Thymus (tissue), 11 donors: ENCODE results near the gene SYNGAP1. TPM values are rescaled to one million over a fixed set of nuclear protein-coding genes. Genes with fewer than 3 reads are reported as not detected.
"Not testable (repeated sequence)": the region's sequence is repeated elsewhere in the genome, so short reads cannot be mapped to it uniquely, and the experiment has no call there.

ENCODE experiments used
- DNase-seq, 9 donors: peaks; one replicate each; pipeline ENCODE4 v3.0.0-alpha.2; 2013; ENCODE audit warnings: low spot score in 9 of 9, low read depth in 6 of 9, missing footprints in 1 of 9
- H3K27ac ChIP-seq, 2 donors: one replicate each; pipeline ENCODE4 v1.5.1; 2013; ENCODE audit warnings: control low read depth in 1 of 2, low read depth in 1 of 2, low read length in 1 of 2, mild to moderate bottlenecking in 1 of 2, moderate library complexity in 1 of 2
- H3K27me3 ChIP-seq, 2 donors: one replicate each; pipeline ENCODE4 v1.5.1; 2013; ENCODE audit warnings: low read length in 1 of 2; ENCODE audit not compliant: control insufficient read depth in 2 of 2, insufficient read depth in 1 of 2
- H3K36me3 ChIP-seq, 2 donors: one replicate each; pipeline ENCODE4 v1.5.1; 2013; ENCODE audit warnings: low read length in 1 of 2, mild to moderate bottlenecking in 1 of 2, moderate library complexity in 1 of 2; ENCODE audit not compliant: control insufficient read depth in 2 of 2, insufficient read depth in 2 of 2
- H3K4me1 ChIP-seq, 2 donors: one replicate each; pipeline ENCODE4 v1.5.1; 2013; ENCODE audit warnings: low read length in 2 of 2; ENCODE audit not compliant: control insufficient read depth in 2 of 2, insufficient read depth in 2 of 2
- H3K4me3 ChIP-seq, 2 donors: one replicate each; pipeline ENCODE4 v1.5.1; 2013; ENCODE audit warnings: low read length in 2 of 2, control low read depth in 1 of 2, mild to moderate bottlenecking in 1 of 2
- H3K9me3 ChIP-seq, 2 donors: one replicate each; pipeline ENCODE4 v1.5.1; 2013; ENCODE audit warnings: low read length in 1 of 2, mild to moderate bottlenecking in 1 of 2; ENCODE audit not compliant: control insufficient read depth in 2 of 2, insufficient read depth in 1 of 2
- WGBS: extraction: QIAGEN DNeasy Blood & Tissue Kit; methylation state at CpG from one replicate; pipeline ENCODE4 v1.1.7; 2013; 5-methylcytosine and 5-hydroxymethylcytosine counted together
- polyA plus RNA-seq: library from polyadenylated mRNA; stranded (reverse); fragments of 200-250 nt; gene quantifications from one replicate; pipeline ENCODE4 v1.2.3, GENCODE V29; 2013
- total RNA-seq: library from RNA; stranded (reverse); fragments of 120-200 nt; gene quantifications from one replicate; pipeline ENCODE4 v1.2.4, GENCODE V29; 2013
- donor health status: healthy.

The SYNGAP1 gene
- total and polyA plus RNA-seq, 2 donors, result 3.0 to 26.7 TPM

DNA sequence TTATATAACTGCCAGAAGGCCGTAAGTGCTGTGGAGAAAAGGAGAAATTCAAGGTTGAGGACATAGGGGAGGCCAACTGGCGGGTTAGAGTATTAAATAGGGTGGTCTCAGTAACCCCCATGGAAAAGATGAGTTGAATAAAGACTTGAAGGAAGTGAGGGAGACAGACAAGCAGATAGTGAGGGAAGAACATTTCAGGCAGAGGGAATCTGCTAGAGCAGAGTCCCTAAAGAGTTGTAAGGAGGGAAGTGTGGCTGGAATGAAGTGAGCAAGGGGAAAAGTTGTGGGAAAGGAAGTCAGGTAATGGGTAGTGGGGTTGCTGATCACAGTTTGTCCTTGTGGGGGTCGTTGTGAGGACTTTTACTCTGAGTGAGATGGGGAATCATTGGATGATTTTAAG, 26.9 kb upstream of the SYNGAP1 start:
- DNase-seq, result no peak
- H3K27ac ChIP-seq, result peak overlapping the region in 1 of 2 donors; percentile 2
- no peaks in the 10 kb centered on the region for H3K27me3 ChIP-seq
- H3K9me3 ChIP-seq, result no peaks in the 10 kb centered on the region
- H3K4me1 ChIP-seq, result peaks cover 12 to 40% of the 10 kb centered on the region in 2 donors
- peaks cover 3 to 33% of the 10 kb centered on the region in 2 donors for H3K36me3 ChIP-seq
- 75% methylated on average over 3 of the region's 3 CpGs for WGBS
- peak overlapping the region; percentile 68 to 71 for H3K4me3 ChIP-seq

- Histone ChIP-seq H3K4me1 (peaks cover 4 to 27% of the 10 kb centered on the region in 2 donors), H3K36me3 (peaks cover 14 to 66% of the 10 kb centered on the region in 2 donors), H3K27ac (no peak overlapping the region), H3K4me3 (no peak overlapping the region), H3K9me3 (no peaks in the 10 kb centered on the region), H3K27me3 (no peaks in the 10 kb centered on the region)
- DNase-seq, result no peak
- 93% methylated on average over 1 of the region's 1 CpG for WGBS
Measured at GRCh38 chr6:33397541-33397940, 22.3 kb upstream of the SYNGAP1 start.

DNA sequence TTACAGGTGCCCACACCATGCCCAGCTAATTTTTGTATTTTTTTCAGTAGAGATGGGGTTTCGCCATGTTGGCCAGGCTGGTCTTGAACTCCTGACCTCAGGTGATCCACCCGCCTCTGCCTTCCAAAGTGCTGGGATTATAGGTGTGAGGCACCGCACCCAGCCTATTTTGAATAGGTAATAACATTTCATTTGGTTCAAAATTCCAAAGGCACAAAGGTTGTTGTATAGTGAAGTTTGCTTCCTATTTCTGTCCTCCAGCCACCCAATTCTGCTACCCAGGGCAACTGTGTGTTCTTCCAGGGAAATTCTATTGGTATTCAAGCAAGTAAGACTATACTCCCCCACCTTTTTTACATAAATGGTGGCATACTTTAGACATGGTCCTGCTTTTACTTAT, 21.3 kb upstream of the SYNGAP1 start:
- DNase-seq, H3K27me3 ChIP-seq, H3K27ac ChIP-seq, H3K4me3 ChIP-seq, H3K9me3 ChIP-seq: not testable (repeated sequence)
- 97% methylated on average over 3 of the region's 3 CpGs for WGBS
- peaks cover 0 to 17% of the 10 kb centered on the region in 2 donors for H3K4me1 ChIP-seq
- peaks cover 23 to 74% of the 10 kb centered on the region in 2 donors for H3K36me3 ChIP-seq

- not testable (repeated sequence) for H3K27me3 ChIP-seq, H3K4me1 ChIP-seq, H3K9me3 ChIP-seq, DNase-seq, H3K27ac ChIP-seq, H3K4me3 ChIP-seq
- H3K36me3 ChIP-seq, result peaks cover 36 to 78% of the 10 kb centered on the region in 2 donors
- WGBS, result 98% methylated on average over 6 of the region's 6 CpGs
Measured at GRCh38 chr6:33399881-33400280, 20.0 kb upstream of the SYNGAP1 start.

GRCh38 chr6:33404884-33405283, 15.0 kb upstream of the SYNGAP1 start:
- Histone ChIP-seq H3K4me1 (peaks cover 0 to 7% of the 10 kb centered on the region in 2 donors), H3K36me3 (peaks cover 43 to 76% of the 10 kb centered on the region in 2 donors), H3K9me3 (peaks cover 0 to 2% of the 10 kb centered on the region in 2 donors), H3K27me3 (no peaks in the 10 kb centered on the region), H3K4me3 (no peak overlapping the region), H3K27ac (no peak overlapping the region)
- 96% methylated on average over 17 of the region's 17 CpGs for WGBS
- DNase-seq, result no peak

DNA sequence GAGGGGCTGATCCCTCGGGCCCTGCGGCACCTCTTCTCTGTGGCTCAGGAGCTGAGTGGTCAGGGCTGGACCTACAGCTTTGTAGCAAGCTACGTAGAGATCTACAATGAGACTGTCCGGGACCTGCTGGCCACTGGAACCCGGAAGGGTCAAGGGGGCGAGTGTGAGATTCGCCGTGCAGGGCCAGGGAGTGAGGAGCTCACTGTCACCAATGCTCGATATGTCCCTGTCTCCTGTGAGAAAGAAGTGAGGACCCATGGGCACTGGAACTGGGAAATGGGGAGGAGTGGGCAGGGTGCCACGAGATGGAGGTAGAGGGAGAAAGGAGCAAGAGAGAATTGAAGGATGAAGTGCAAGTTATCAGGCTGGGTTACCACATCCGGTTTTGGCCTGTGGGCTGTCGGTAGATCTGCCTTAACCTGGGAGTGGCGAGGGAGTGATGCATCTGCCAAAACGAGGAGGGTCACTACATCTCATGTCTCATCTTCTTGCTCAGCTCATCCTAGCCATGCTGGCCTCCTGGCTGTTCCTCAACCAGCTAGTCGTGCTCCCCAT, 14.4 kb upstream of the SYNGAP1 start:
- H3K4me1 ChIP-seq, result peaks cover 0 to 9% of the 10 kb centered on the region in 2 donors
- whole genome bisulfite sequencing, result 95% methylated on average over 15 of the region's 15 CpGs
- H3K9me3 ChIP-seq, result peaks cover 0 to 5% of the 10 kb centered on the region in 2 donors
- no peak overlapping the region for H3K27ac ChIP-seq
- no peak overlapping the region for H3K4me3 ChIP-seq
- no peak for DNase-seq
- H3K27me3 ChIP-seq, result no peaks in the 10 kb centered on the region
- H3K36me3 ChIP-seq, result peaks cover 40 to 71% of the 10 kb centered on the region in 2 donors

GRCh38 chr6:33406126-33406525, 13.7 kb upstream of the SYNGAP1 start:
- Histone ChIP-seq H3K27me3 (no peaks in the 10 kb centered on the region), H3K27ac (no peak overlapping the region), H3K36me3 (peaks cover 38 to 66% of the 10 kb centered on the region in 2 donors), H3K9me3 (peaks cover 0 to 5% of the 10 kb centered on the region in 2 donors), H3K4me1 (peaks cover 0 to 9% of the 10 kb centered on the region in 2 donors), H3K4me3 (no peak overlapping the region)
- WGBS, result 98% methylated on average over 17 of the region's 17 CpGs
- no peak for DNase-seq

DNA sequence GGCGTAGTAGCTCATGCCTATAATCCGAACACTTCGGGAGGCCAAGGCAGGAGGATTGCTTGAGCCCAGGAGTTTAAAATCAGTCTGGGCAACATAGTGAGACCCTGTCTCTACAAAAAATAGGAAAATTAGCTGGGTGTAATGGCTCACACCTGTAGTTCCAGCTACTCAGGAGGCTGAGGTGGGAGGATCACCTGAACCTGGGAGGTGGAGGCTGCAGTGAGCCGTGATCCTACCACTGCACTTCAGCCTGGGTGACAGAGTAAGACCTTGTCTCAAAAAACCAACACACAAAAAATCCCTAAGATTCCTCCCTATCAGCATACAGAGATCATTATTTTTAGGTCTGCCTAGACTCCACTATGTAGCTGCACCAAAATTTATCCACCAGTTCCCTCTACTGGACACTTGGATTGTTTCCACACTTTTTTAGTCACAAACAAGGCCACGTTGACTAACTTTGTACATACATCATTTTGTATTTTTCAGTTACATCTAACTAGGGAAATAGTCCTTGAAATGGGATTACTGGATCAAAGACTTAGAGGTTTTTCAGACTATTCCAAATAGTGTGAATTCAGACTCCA, 12.6 kb upstream of the SYNGAP1 start:
- no peaks in the 10 kb centered on the region for H3K27me3 ChIP-seq
- DNase-seq, result peak in 1 of 9 donors; percentile 37
- H3K27ac ChIP-seq, result no peak overlapping the region
- peaks cover 39 to 57% of the 10 kb centered on the region in 2 donors for H3K36me3 ChIP-seq
- H3K9me3 ChIP-seq, result peaks cover 0 to 5% of the 10 kb centered on the region in 2 donors
- WGBS, result 94% methylated on average over 5 of the region's 5 CpGs
- no peak overlapping the region for H3K4me3 ChIP-seq
- H3K4me1 ChIP-seq, result peaks cover 5 to 17% of the 10 kb centered on the region in 2 donors

DNA sequence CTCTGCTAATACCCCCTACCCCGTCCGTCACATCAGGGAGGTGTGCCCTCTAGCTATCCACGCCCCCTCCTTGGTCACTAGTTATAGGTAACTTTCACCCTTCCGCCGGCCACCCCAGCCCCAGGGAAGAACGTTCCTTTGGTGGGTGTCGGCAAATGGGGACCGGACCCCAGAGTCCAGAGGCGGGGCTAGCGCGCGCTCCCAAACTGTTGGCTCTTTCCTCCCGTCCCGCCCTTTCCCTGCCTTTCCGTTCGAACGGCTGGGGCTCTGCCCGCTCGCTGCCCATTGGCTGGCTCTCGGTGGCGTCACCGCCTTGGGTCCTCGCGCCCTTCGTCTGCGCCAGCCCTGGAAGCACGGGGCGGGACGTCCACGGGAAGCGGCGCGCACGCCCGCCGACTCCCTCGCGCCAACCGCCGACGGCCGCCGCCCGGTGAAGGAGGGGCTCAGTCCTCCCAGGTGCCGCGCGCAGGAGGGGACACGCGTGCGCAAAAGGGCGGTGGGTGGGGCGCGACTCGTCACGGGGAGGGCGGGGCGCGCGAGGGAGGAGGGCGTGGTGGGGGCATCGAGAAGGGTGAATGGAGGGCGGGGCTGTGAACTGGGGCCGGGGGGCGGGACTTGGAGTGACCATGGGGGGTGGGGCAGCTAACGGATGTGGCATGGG, 9.7 kb upstream of the SYNGAP1 start:
- Histone ChIP-seq H3K27me3 (no peaks in the 10 kb centered on the region), H3K27ac (peak overlapping the region; percentile 95 to 96), H3K4me1 (peaks cover 5 to 17% of the 10 kb centered on the region in 2 donors), H3K9me3 (peaks cover 0 to 5% of the 10 kb centered on the region in 2 donors), H3K36me3 (peaks cover 43 to 59% of the 10 kb centered on the region in 2 donors), H3K4me3 (peak overlapping the region; percentile 72 to 88)
- under 1% methylated on average over 65 of the region's 65 CpGs for WGBS
- DNase-seq, result peak in 6 of 9 donors; percentile 89 to 96 (median 92)
